OCI-LY3 (cell line): ENCODE results near the gene RELT.

Source experiments
- CTCF ChIP-seq: fragments of 200-600, 300-600 bp; sonication (generic); IDR thresholded peaks from 2 replicates; pipeline ENCODE4 v1.5.1; 2014; ENCODE audit warnings: antibody characterized with exemption, low read length, low read depth
- EZH2phosphoT487 ChIP-seq: fragments of 200-600 bp; shearing (Covaris generic); IDR thresholded peaks from 2 replicates; pipeline ENCODE4 v1.6.1; 2018; ENCODE audit warnings: antibody characterized with exemption, mixed run types, low read depth

- TF ChIP-seq EZH2phosphoT487 (no peak), CTCF (peak; percentile 27)
Measured at GRCh38 chr11:73383249-73384124, 7.3 kb downstream of the RELT start.
